Measurements from ENCODE around the gene C10orf120. TPM values are rescaled to one million over a fixed set of nuclear protein-coding genes. Genes with fewer than 3 reads are reported as not detected.

Gene C10orf120
- total RNA-seq, 1 experiment from 2014 or later: not detected

- TF ChIP-seq POLR2AphosphoS5 (IDR thresholded peaks at IDR 0.05; ENCODE audit: low read depth, low read length): no peak
- no peak for TF ChIP-seq REST (IDR thresholded peaks at IDR 0.05; ENCODE audit: insufficient read depth in 1 of 2, low read depth in 2 of 2, low read length in 1 of 2)
Measured at GRCh38 chr10:122659126-122659525, 40.5 kb downstream of the C10orf120 start.

GRCh38 chr10:122658356-122659049, 41.1 kb downstream of the C10orf120 start:
- no peaks in the 10 kb centered on the region for H3K9me3 ChIP-seq (ENCODE audit: control insufficient read depth, insufficient read depth, low read depth, low read length)
- DNase-seq (ENCODE audit: low read depth, low spot score) (no peak), ATAC-seq (no peak)
- H3K4me1 ChIP-seq (ENCODE audit: control insufficient read depth, insufficient read depth, low read length): no peaks in the 10 kb centered on the region
- H3K27me3 ChIP-seq (ENCODE audit: control insufficient read depth, insufficient read depth, low read length): peaks cover 25% of the 10 kb centered on the region
- intact Hi-C loops (cut with micrococcal nuclease; ENCODE audit: unreplicated experiment) (no loop called here), in situ Hi-C loops (cut with HindIII; ENCODE audit: low pct_unique_long_range_greater_than_20kb, low sequenced_read_pairs) (no loop called here)
- no peak for TF ChIP-seq POLR2AphosphoS5 (IDR thresholded peaks at IDR 0.05; ENCODE audit: low read depth, low read length)
- TF ChIP-seq TCF7L2 (IDR thresholded peaks at IDR 0.05; ENCODE audit: low read depth, low read length): no peak
- TF ChIP-seq CTCF (IDR thresholded peaks at IDR 0.05): no peak
- TF ChIP-seq SIN3A (IDR thresholded peaks at IDR 0.05; ENCODE audit: borderline replicate concordance, insufficient read depth, low read depth, low read length): no peak
- TF ChIP-seq REST (IDR thresholded peaks at IDR 0.05; ENCODE audit: insufficient read depth in 1 of 2, low read depth in 2 of 2, low read length in 1 of 2): no peak
- H3K36me3 ChIP-seq (ENCODE audit: control insufficient read depth, insufficient read depth, low read length): no peaks in the 10 kb centered on the region
- CTCF ChIA-PET: interaction anchor here (0.9 kb wide), 1 partner anchor 12 kb away, joined by 3 read pairs; no protein-coding TSS in a partner anchor
- no TSS peak for BruUV-seq (replicated peaks)
- POLR2A ChIA-PET: no interaction called here
- no peak overlapping the region for H3K4me3 ChIP-seq (ENCODE audit: low read depth in 2 of 2, low read length in 2 of 2)
- no peak overlapping the region for H3K27ac ChIP-seq (ENCODE audit: low read length)

More at GRCh38 chr10:122659126-122659525, 40.5 kb downstream of the C10orf120 start:
- in situ Hi-C loops (cut with HindIII; ENCODE audit: low pct_unique_long_range_greater_than_20kb, low sequenced_read_pairs): no loop called here
- no peak for DNase-seq (ENCODE audit: low read depth, low spot score)
- Histone ChIP-seq H3K27ac (ENCODE audit: low read length) (no peak overlapping the region), H3K27me3 (ENCODE audit: control insufficient read depth, insufficient read depth, low read length) (peaks cover 21% of the 10 kb centered on the region), H3K9me3 (ENCODE audit: control insufficient read depth, insufficient read depth, low read depth, low read length) (no peaks in the 10 kb centered on the region), H3K4me3 (ENCODE audit: low read depth in 2 of 2, low read length in 2 of 2) (no peak overlapping the region), H3K36me3 (ENCODE audit: control insufficient read depth, insufficient read depth, low read length) (no peaks in the 10 kb centered on the region), H3K4me1 (ENCODE audit: control insufficient read depth, insufficient read depth, low read length) (no peaks in the 10 kb centered on the region)
- intact Hi-C loops (cut with micrococcal nuclease; ENCODE audit: unreplicated experiment): no loop called here
- ATAC-seq: no peak
- POLR2A ChIA-PET: no interaction called here
- CTCF ChIA-PET: interaction anchor here (0.9 kb wide), 1 partner anchor 11 kb away, joined by 3 read pairs; no protein-coding TSS in a partner anchor
- no TSS peak for BruUV-seq (replicated peaks)
